ENCODE measurements around the gene FANCM. TPM values are rescaled to one million over a fixed set of nuclear protein-coding genes. Genes with fewer than 3 reads are reported as not detected.

FANCM gene, protein sequence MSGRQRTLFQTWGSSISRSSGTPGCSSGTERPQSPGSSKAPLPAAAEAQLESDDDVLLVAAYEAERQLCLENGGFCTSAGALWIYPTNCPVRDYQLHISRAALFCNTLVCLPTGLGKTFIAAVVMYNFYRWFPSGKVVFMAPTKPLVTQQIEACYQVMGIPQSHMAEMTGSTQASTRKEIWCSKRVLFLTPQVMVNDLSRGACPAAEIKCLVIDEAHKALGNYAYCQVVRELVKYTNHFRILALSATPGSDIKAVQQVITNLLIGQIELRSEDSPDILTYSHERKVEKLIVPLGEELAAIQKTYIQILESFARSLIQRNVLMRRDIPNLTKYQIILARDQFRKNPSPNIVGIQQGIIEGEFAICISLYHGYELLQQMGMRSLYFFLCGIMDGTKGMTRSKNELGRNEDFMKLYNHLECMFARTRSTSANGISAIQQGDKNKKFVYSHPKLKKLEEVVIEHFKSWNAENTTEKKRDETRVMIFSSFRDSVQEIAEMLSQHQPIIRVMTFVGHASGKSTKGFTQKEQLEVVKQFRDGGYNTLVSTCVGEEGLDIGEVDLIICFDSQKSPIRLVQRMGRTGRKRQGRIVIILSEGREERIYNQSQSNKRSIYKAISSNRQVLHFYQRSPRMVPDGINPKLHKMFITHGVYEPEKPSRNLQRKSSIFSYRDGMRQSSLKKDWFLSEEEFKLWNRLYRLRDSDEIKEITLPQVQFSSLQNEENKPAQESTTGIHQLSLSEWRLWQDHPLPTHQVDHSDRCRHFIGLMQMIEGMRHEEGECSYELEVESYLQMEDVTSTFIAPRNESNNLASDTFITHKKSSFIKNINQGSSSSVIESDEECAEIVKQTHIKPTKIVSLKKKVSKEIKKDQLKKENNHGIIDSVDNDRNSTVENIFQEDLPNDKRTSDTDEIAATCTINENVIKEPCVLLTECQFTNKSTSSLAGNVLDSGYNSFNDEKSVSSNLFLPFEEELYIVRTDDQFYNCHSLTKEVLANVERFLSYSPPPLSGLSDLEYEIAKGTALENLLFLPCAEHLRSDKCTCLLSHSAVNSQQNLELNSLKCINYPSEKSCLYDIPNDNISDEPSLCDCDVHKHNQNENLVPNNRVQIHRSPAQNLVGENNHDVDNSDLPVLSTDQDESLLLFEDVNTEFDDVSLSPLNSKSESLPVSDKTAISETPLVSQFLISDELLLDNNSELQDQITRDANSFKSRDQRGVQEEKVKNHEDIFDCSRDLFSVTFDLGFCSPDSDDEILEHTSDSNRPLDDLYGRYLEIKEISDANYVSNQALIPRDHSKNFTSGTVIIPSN (N-terminal part only)
- total RNA-seq = 2.9 and 5.2 TPM in 2 replicates

DNA sequence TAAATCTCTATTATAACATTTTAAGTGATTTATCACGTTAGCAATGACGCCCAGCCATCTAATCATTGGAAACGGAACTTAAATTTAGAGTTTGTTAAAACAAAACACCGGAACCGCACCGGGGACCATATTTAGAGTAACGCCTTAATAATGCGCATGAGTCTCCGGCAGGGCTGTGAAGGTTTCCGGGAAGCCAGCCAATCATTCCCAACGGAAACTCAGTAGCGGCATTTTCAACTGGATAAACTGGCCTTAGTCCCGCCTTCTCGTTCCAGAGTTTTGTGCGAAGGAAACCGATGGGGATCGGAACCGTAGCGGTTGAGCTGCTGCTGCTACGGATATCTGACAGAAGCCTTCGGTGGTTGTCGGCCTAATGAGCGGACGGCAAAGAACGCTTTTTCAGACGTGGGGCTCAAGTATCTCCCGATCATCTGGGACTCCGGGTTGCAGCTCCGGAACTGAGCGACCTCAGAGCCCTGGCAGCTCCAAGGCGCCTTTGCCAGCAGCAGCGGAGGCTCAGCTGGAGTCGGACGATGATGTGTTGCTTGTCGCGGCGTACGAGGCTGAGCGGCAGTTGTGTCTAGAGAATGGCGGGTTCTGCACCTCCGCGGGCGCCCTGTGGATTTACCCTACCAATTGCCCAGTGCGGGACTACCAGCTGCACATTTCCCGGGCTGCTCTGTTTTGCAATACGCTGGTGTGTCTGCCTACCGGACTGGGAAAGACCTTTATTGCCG is at the start of gene FANCM:
Gene FANCM, plus strand, starts transcription at position 272 of the 737 bp plus-strand sequence. Its CDS starts 102 bp downstream, at position 374.

DNA sequence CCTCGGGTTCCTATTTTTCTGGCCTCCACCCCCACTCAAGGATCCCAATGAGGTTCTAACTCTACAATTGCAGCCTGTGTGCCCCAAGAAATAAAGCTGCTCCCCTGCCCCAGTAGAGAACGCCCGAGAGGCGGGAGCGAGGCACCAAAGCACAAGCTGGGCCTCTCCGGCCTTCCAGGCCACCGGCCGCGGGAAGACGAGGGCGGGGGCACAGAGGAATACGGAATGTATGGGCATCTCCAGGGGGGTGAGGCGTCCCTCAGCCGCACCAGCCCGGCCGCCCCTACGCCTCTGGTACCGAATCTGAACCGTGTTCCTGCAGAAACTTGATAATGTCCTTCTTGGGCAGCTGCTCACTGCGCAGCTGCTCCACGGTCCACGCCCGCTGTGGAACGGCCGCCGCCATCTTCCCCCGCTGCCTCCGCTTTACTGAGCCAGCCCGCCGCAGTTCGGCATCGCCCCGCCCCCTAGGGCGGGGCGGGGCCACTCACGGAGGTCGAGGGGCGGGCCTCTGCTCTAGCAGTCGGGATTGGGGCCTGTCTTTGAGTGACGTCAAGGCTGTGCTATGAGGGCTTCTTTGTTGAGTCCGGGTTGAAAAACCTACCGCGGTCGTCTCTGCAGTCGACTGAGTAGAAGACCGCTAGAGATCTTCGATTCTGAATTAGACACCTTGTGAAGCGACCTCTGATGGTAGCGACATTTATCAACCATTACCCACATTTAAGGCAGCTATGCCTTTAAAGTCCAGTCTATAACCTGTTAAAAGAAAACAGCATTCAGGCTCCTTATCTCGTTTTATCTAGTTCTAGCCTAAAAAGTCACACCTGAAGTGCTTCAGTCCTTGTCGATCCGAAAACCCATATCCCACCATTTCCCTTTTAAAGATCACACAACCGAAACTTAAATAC is 1.4 kb upstream of the FANCM start, which contains the start of gene FKBP3:
Gene FKBP3, minus strand, starts transcription at position 431 of the 908 bp plus-strand sequence. Its CDS starts 25 bp downstream, at position 406.

Other genes with a start within 250 kb of the FANCM start
- gene KLHL28, start 174.0 kb upstream of the FANCM start, total RNA-seq = 6.8 and 12.8 TPM in 2 replicates
- 7.8 and 17.5 TPM in 2 replicates for gene TOGARAM1, start 173.7 kb upstream of the FANCM start, total RNA-seq
- gene PRPF39, start 51.8 kb upstream of the FANCM start, total RNA-seq = 16.7 and 26.0 TPM in 2 replicates
- gene FKBP3, start 1.4 kb upstream of the FANCM start, total RNA-seq = 24.2 and 29.3 TPM in 2 replicates
- 6.9 and 10.0 TPM in 2 replicates for gene MIS18BP1, start 117.3 kb downstream of the FANCM start, total RNA-seq